Endothelial cell of umbilical vein (primary cell): ENCODE data around the gene DGKH.
"Not testable (repeated sequence)": the region's sequence is repeated elsewhere in the genome, so short reads cannot be mapped to it uniquely, and the experiment has no call there.

Experiments used
- CTCF ChIP-seq, 2 donors: IDR thresholded peaks; 1 replicate in 1 of 2; 2 replicates in 1 of 2; pipeline ENCODE4 v1.5.1; 2011; ENCODE audit warnings: low read length in 2 of 2, mild to moderate bottlenecking in 2 of 2, moderate library complexity in 2 of 2, control low read depth in 1 of 2, inconsistent platforms in 1 of 2, low read depth in 1 of 2; ENCODE audit not compliant: insufficient read depth in 1 of 2; ENCODE audit errors: extremely low read depth in 1 of 2
- EZH2 ChIP-seq: IDR thresholded peaks from 2 replicates; pipeline ENCODE4 v1.6.1; 2012; ENCODE audit warnings: borderline replicate concordance, low read depth, mild to moderate bottlenecking, moderate library complexity, low read length, inconsistent platforms; ENCODE audit not compliant: severe bottlenecking
- FOS ChIP-seq: IDR thresholded peaks from 2 replicates; pipeline ENCODE4 v1.6.1; 2011; ENCODE audit warnings: mild to moderate bottlenecking, low read length, moderate library complexity, borderline replicate concordance; ENCODE audit not compliant: insufficient read depth
- GATA2 ChIP-seq: IDR thresholded peaks from 2 replicates; pipeline ENCODE4 v1.7.0; 2011; ENCODE audit warnings: low read depth, mild to moderate bottlenecking, moderate library complexity, mixed read lengths, low read length; ENCODE audit not compliant: insufficient read length, insufficient read depth
- JUN ChIP-seq: IDR thresholded peaks from 2 replicates; pipeline ENCODE4 v1.6.1; 2011; ENCODE audit warnings: borderline replicate concordance, low read depth; ENCODE audit not compliant: insufficient read length, insufficient read depth
- MAX ChIP-seq: IDR thresholded peaks from 2 replicates; pipeline ENCODE4 v1.6.1; 2011; ENCODE audit not compliant: insufficient read depth, insufficient read length
- POLR2A ChIP-seq: IDR thresholded peaks from 2 replicates; pipeline ENCODE4 v1.6.1; 2012; ENCODE audit warnings: low read depth, mild to moderate bottlenecking, control low read depth, low read length
- POLR2AphosphoS5 ChIP-seq: IDR thresholded peaks from 2 replicates; pipeline ENCODE4 v1.6.1; 2012; ENCODE audit warnings: low read depth, mild to moderate bottlenecking, control low read depth, low read length, moderate library complexity; ENCODE audit not compliant: insufficient read depth

- not testable (repeated sequence) for TF ChIP-seq CTCF (IDR thresholded peaks at IDR 0.05; ENCODE audit: extremely low read depth in 1 of 2, insufficient read depth in 1 of 2, low read depth in 1 of 2, low read length in 2 of 2); POLR2AphosphoS5; POLR2A; FOS; MAX; GATA2; EZH2; JUN
These were observed 22.2 kb downstream of the DGKH start for GRCh38 chr13:42070599-42070998.
